Activated naive CD4-positive, alpha-beta T cell treated with anti-CD3 and anti-CD28 coated beads, Interleukin-2, amount 10 ng/mL, durations not matched to agents 7 days and 5 days (primary cell): ENCODE data around the gene CHRNA10.

Experiments used
- CTCF ChIA-PET: fragments of 350-600 bp; sonication (Branson Sonifier 250); formaldehyde crosslinking; loops from one replicate; lab custom pipeline; 2021; ENCODE audit warnings: antibody characterized with exemption; lab: Charles Lee
- DNase-seq: peaks from one replicate; pipeline ENCODE4 v3.0.0-alpha.2; 2020
- H3K27ac Mint-ChIP-seq: one replicate; pipeline ENCODE4 v1.8.0; 2021; ENCODE audit warnings: mild to moderate bottlenecking, moderate library complexity, mixed read lengths
- H3K27me3 Mint-ChIP-seq: one replicate; pipeline ENCODE4 v1.8.0; 2021; ENCODE audit warnings: mild to moderate bottlenecking, mixed read lengths
- H3K36me3 Mint-ChIP-seq: one replicate; pipeline ENCODE4 v1.8.0; 2021; ENCODE audit warnings: mixed read lengths
- H3K4me1 Mint-ChIP-seq: one replicate; pipeline ENCODE4 v1.8.0; 2021; ENCODE audit warnings: mixed read lengths
- H3K4me3 Mint-ChIP-seq: one replicate; pipeline ENCODE4 v1.8.0; 2021; ENCODE audit warnings: mild to moderate bottlenecking, moderate library complexity, mixed read lengths
- H3K9me3 Mint-ChIP-seq: one replicate; pipeline ENCODE4 v1.8.0; 2021; ENCODE audit warnings: mixed read lengths

CHRNA10 gene

GRCh38 chr11:3635641-3636375 is 35.4 kb downstream of the CHRNA10 start:
- Mint-ChIP-seq H3K4me1 (no peaks in the 10 kb centered on the region), H3K9me3 (no peaks in the 10 kb centered on the region), H3K4me3 (no peak overlapping the region), H3K27ac (no peak overlapping the region), H3K36me3 (no peaks in the 10 kb centered on the region), H3K27me3 (peaks cover 22% of the 10 kb centered on the region)
- CTCF ChIA-PET: no interaction called here
- DNase-seq: no peak

DNA sequence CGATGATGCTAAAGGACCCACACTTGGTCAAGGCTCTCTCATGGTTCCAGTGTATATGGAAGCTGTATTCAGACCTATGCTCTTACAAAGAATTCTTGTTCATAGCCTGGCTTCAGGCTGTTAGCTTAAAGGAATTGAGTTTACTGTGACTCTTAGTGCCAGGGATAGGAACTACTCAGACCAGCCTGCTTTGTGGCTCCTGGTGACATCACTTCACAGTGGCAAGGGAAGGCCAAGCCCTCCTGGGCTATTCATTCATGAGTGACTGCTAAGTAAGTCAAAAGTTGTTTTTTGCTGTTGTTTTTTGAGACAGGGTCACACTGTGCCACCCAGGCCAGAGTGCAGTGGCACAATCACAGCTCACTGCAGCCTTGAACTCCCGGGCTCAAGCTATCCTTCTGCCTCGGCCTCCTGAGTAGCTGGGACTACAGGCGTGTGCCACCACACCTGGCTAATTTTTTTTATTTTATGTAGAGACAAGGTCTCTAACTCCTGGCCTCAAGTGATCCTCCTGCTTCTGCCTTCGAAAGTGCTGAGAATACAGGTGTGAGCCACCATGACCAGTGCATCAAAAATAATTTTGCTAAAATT is 39.0 kb downstream of the CHRNA10 start:
- DNase-seq: no peak
- Mint-ChIP-seq H3K27me3 (peaks cover 7% of the 10 kb centered on the region), H3K9me3 (no peaks in the 10 kb centered on the region), H3K36me3 (no peaks in the 10 kb centered on the region), H3K4me3 (no peak overlapping the region), H3K27ac (no peak overlapping the region), H3K4me1 (no peaks in the 10 kb centered on the region)
- CTCF ChIA-PET: no interaction called here

- no peak for DNase-seq
- CTCF ChIA-PET: no interaction called here
- H3K27ac Mint-ChIP-seq: no peak overlapping the region
- H3K9me3 Mint-ChIP-seq: no peaks in the 10 kb centered on the region
- peaks cover 5% of the 10 kb centered on the region for H3K27me3 Mint-ChIP-seq
- H3K36me3 Mint-ChIP-seq: no peaks in the 10 kb centered on the region
- no peaks in the 10 kb centered on the region for H3K4me1 Mint-ChIP-seq
- H3K4me3 Mint-ChIP-seq: no peak overlapping the region
These were observed 39.9 kb downstream of the CHRNA10 start for GRCh38 chr11:3631331-3631730.

GRCh38 chr11:3627291-3627690 is 43.9 kb downstream of the CHRNA10 start:
- H3K27ac Mint-ChIP-seq: no peak overlapping the region
- DNase-seq: no peak
- H3K9me3 Mint-ChIP-seq: no peaks in the 10 kb centered on the region
- no peaks in the 10 kb centered on the region for H3K4me1 Mint-ChIP-seq
- CTCF ChIA-PET: interaction anchor here (1.1 to 1.5 kb wide), 2 partner anchors 12 to 150 kb away, joined by 3 to 4 read pairs; no protein-coding TSS in a partner anchor
- H3K4me3 Mint-ChIP-seq: no peak overlapping the region
- H3K27me3 Mint-ChIP-seq: peaks cover 7% of the 10 kb centered on the region
- no peaks in the 10 kb centered on the region for H3K36me3 Mint-ChIP-seq

GRCh38 chr11:3626250-3626960 is 44.8 kb downstream of the CHRNA10 start:
- Mint-ChIP-seq H3K27ac (no peak overlapping the region), H3K4me1 (no peaks in the 10 kb centered on the region), H3K36me3 (no peaks in the 10 kb centered on the region), H3K9me3 (no peaks in the 10 kb centered on the region), H3K27me3 (peaks cover 7% of the 10 kb centered on the region), H3K4me3 (no peak overlapping the region)
- peak; percentile 27 for DNase-seq
- CTCF ChIA-PET: interaction anchor here (1.1 to 1.3 kb wide), 2 partner anchors 12 to 13 kb away, joined by 3 to 4 read pairs; no protein-coding TSS in a partner anchor

GRCh38 chr11:3623767-3624458 is 47.3 kb downstream of the CHRNA10 start:
- peaks cover 11% of the 10 kb centered on the region for H3K27me3 Mint-ChIP-seq
- H3K4me3 Mint-ChIP-seq: no peak overlapping the region
- no peaks in the 10 kb centered on the region for H3K4me1 Mint-ChIP-seq
- H3K27ac Mint-ChIP-seq: no peak overlapping the region
- H3K9me3 Mint-ChIP-seq: no peaks in the 10 kb centered on the region
- H3K36me3 Mint-ChIP-seq: no peaks in the 10 kb centered on the region
- CTCF ChIA-PET: interaction anchor here (1.8 kb wide), 1 partner anchor 10 kb away, joined by 5 read pairs; no protein-coding TSS in a partner anchor
- DNase-seq: no peak

DNA sequence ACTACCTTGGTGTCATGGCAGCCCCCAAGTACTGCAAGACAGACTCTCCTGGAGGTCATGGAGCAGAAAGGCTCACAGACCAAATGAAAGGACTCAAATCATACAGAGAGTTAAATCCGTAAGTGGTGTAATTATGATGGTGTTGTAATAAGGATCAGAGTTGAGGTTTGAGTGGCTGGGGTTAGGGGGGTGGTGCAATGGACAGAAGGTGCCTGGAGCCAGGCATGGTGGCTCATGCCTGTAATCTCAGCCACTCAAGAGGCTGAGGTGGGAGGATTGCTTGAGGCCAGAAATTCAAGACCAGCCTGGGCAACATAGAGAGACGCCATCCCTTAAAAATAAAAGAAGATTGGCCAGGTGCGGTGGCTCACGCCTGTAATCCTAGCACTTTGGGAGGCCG is 48.1 kb downstream of the CHRNA10 start:
- Mint-ChIP-seq H3K4me3 (no peak overlapping the region), H3K27ac (no peak overlapping the region), H3K9me3 (no peaks in the 10 kb centered on the region), H3K27me3 (peaks cover 11% of the 10 kb centered on the region), H3K36me3 (no peaks in the 10 kb centered on the region), H3K4me1 (no peaks in the 10 kb centered on the region)
- CTCF ChIA-PET: interaction anchor here (1.8 kb wide), 1 partner anchor 10 kb away, joined by 5 read pairs; no protein-coding TSS in a partner anchor
- DNase-seq: no peak

GRCh38 chr11:3622521-3622920 is 48.7 kb downstream of the CHRNA10 start:
- Mint-ChIP-seq H3K36me3 (no peaks in the 10 kb centered on the region), H3K27ac (no peak overlapping the region), H3K27me3 (peaks cover 11% of the 10 kb centered on the region), H3K4me3 (no peak overlapping the region), H3K4me1 (no peaks in the 10 kb centered on the region), H3K9me3 (no peaks in the 10 kb centered on the region)
- DNase-seq: no peak
- CTCF ChIA-PET: interaction anchor here (1.8 kb wide), 1 partner anchor 9 kb away, joined by 5 read pairs; no protein-coding TSS in a partner anchor

DNA sequence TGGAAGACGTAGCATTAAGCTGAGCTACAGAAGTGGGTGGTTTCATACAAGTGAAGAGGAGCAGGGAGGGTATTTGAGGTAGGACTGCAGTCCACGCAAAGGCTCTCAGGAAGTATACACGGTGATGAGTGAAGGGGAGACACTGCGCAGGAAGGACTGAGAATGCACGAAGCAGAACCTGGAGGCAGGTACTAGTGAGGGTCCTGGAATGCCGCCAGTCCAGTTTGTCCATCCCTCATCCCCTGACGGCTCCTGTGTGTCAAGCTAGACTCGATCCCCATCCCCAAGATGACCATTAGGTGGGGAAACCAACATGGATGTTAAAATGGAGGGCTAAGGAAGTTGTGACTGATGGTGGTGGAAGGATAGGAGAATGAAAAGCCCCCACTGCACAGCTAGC is 53.2 kb downstream of the CHRNA10 start:
- CTCF ChIA-PET: interaction anchor here (1.5 kb wide), 2 partner anchors 8 to 10 kb away, joined by 3 to 6 read pairs; no protein-coding TSS in a partner anchor
- Mint-ChIP-seq H3K36me3 (no peaks in the 10 kb centered on the region), H3K4me1 (peaks cover 18% of the 10 kb centered on the region), H3K4me3 (no peak overlapping the region), H3K27ac (no peak overlapping the region), H3K27me3 (peaks cover 13% of the 10 kb centered on the region), H3K9me3 (no peaks in the 10 kb centered on the region)
- no peak for DNase-seq

DNA sequence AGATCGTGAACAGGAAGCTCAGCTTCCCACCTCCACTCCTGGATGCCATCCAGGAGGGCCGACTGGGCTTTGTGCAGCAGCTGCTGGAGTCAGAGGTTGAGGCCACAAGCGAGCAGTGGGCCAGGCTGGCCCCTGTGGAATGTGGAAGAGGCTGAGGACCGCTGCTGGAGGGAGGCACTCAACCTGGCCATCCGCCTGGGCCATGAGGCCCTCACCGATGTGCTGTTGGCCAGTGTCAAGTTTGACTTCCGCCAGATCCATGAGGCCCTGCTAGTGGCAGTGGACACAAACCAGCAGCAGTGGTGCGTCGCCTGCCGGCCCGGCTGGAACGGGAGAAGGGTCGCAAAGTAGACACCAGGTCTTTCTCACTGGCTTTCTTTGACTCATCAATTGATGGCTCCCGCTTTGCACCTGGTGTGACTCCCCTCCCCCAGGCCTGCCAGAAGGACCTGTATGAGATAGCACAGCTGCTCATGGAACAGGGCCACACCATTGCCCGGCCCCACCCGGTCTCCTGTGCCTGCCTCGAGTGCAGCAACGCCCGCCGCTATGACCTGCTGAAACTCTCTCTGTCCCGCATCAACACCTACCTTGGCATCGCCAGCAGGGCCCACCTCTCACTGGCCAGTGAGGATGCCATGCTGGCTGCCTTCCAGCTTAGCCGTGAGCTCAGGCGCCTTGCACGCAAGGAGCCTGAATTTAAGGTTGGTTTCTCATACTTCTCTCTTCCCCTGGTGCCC is 54.3 kb downstream of the CHRNA10 start:
- DNase-seq: no peak
- Mint-ChIP-seq H3K36me3 (no peaks in the 10 kb centered on the region), H3K9me3 (no peaks in the 10 kb centered on the region), H3K4me3 (no peak overlapping the region), H3K27ac (no peak overlapping the region), H3K4me1 (peaks cover 18% of the 10 kb centered on the region), H3K27me3 (peaks cover 13% of the 10 kb centered on the region)
- CTCF ChIA-PET: no interaction called here

- Mint-ChIP-seq H3K27ac (peak overlapping the region; percentile 22), H3K36me3 (no peaks in the 10 kb centered on the region), H3K9me3 (no peaks in the 10 kb centered on the region), H3K4me1 (peaks cover 18% of the 10 kb centered on the region), H3K4me3 (no peak overlapping the region), H3K27me3 (peaks cover 15% of the 10 kb centered on the region)
- CTCF ChIA-PET: interaction anchor here (1.0 kb wide), 1 partner anchor 13 kb away, joined by 3 read pairs; no protein-coding TSS in a partner anchor
- DNase-seq: no peak
These were observed 55.2 kb downstream of the CHRNA10 start for GRCh38 chr11:3615998-3616397.
